Measurements from ENCODE around the gene INO80C. TPM values are rescaled to one million over a fixed set of nuclear protein-coding genes. Genes with fewer than 3 reads are reported as not detected.
A peak's percentile ranks its signal among the peaks of the same experiment; 100 is the strongest.

INO80C gene
- total RNA-seq, 1 experiment from 2014 or later: 51.1 TPM

DNA sequence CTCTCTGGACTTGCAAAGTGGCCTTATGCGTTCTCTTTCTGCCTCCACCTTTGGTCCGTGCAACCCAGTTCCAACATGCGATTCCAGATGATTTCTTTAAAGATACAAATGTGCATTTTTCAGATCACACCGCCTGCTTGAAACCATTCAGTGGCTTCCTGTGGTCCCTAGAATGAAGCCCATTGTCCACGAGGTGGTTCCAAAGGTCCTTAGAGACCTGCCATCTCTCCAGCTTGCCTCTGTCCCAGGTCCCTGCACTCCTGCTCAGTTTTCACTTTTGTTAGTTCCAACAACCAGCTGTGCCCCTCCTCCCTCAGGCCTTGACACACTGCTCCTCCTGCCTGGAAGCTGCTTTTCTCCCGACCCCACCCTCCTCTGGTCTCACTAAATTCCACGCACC is 3.6 kb upstream of the INO80C start:
- Mint-ChIP-seq H3K27me3 (ENCODE audit: low read depth) (peaks cover 2% of the 10 kb centered on the region), H3K36me3 (ENCODE audit: insufficient read depth in 1 of 3, low read depth in 3 of 3) (no peaks in the 10 kb centered on the region; a peak in 2 of 7 replicates), H3K4me1 (peaks cover 24 to 25% of the 10 kb centered on the region in 2 experiments), H3K4me3 (no peak overlapping the region), H3K27ac (no peak overlapping the region), H3K9me3 (no peaks in the 10 kb centered on the region; a peak in 1 of 5 replicates)
- peak overlapping the region; percentile 48 for H4K5ac ChIP-seq (ENCODE audit: insufficient read length, low read depth, low read length)
- no peak overlapping the region for H2BK15ac ChIP-seq (ENCODE audit: low read depth, low read length)
- H2BK120ac ChIP-seq (ENCODE audit: low read depth, low read length, poor library complexity, severe bottlenecking): no peak overlapping the region
- no peak for DNase-seq
- H4K91ac ChIP-seq (ENCODE audit: insufficient read length, low read depth, low read length): no peak overlapping the region
- no peaks in the 10 kb centered on the region for H3K79me1 ChIP-seq (ENCODE audit: insufficient read depth, low read depth, low read length, poor library complexity, severe bottlenecking)
- H3K27me3 ChIP-seq (ENCODE audit: insufficient read depth, low read length): no peaks in the 10 kb centered on the region
- no peak overlapping the region for H3K27ac ChIP-seq (ENCODE audit: insufficient read length, low read depth, low read length)
- peaks cover 4% of the 10 kb centered on the region for H3K23me2 ChIP-seq (ENCODE audit: insufficient read length, low read depth, low read length, poor library complexity, severe bottlenecking)
- H3K9me3 ChIP-seq (ENCODE audit: control insufficient read depth, low read depth, low read length): no peaks in the 10 kb centered on the region
- H3K4me1 ChIP-seq (ENCODE audit: insufficient read depth, low read length): peaks cover 9% of the 10 kb centered on the region; the same call in 1 of the 2 replicates
- H2BK20ac ChIP-seq (ENCODE audit: low read depth, low read length, poor library complexity, severe bottlenecking): no peak overlapping the region
- no peak overlapping the region for H3K4ac ChIP-seq (ENCODE audit: low read depth, low read length)
- H3T11ph ChIP-seq (ENCODE audit: low read length): no peak overlapping the region
- H4K8ac ChIP-seq (replicated peaks; ENCODE audit: insufficient read length, low read depth, low read length): no peak overlapping the region
- no peak overlapping the region for H3K14ac ChIP-seq (ENCODE audit: insufficient read depth, low read length)
- H2AK5ac ChIP-seq (ENCODE audit: insufficient read length, low read length): no peak overlapping the region
- no peak overlapping the region for H2BK12ac ChIP-seq (ENCODE audit: insufficient read length, low read depth, low read length)
- H3K79me2 ChIP-seq (ENCODE audit: insufficient read depth, low read length): peaks cover 3% of the 10 kb centered on the region; the same call in 1 of the 2 replicates
- H3K23ac ChIP-seq (ENCODE audit: insufficient read length, low read depth, low read length): no peak overlapping the region
- H3K56ac ChIP-seq (ENCODE audit: insufficient read length, low read depth, low read length): no peak overlapping the region
- no peak overlapping the region for H3K4me2 ChIP-seq (ENCODE audit: insufficient read depth, insufficient read length, low read length)
- H3K9ac ChIP-seq (ENCODE audit: extremely low read depth, insufficient read length, low read length): no peak overlapping the region
- TF ChIP-seq, protein P1, sequence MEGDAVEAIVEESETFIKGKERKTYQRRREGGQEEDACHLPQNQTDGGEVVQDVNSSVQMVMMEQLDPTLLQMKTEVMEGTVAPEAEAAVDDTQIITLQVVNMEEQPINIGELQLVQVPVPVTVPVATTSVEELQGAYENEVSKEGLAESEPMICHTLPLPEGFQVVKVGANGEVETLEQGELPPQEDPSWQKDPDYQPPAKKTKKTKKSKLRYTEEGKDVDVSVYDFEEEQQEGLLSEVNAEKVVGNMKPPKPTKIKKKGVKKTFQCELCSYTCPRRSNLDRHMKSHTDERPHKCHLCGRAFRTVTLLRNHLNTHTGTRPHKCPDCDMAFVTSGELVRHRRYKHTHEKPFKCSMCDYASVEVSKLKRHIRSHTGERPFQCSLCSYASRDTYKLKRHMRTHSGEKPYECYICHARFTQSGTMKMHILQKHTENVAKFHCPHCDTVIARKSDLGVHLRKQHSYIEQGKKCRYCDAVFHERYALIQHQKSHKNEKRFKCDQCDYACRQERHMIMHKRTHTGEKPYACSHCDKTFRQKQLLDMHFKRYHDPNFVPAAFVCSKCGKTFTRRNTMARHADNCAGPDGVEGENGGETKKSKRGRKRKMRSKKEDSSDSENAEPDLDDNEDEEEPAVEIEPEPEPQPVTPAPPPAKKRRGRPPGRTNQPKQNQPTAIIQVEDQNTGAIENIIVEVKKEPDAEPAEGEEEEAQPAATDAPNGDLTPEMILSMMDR (conservative IDR thresholded peaks at IDR 0.05): no peak
- WGBS (ENCODE audit: extremely low coverage, insufficient read length, low lambda C conversion rate): no CpG with 5 or more reads among the region's 7 CpGs
- no peak overlapping the region for H2BK5ac ChIP-seq (ENCODE audit: insufficient read length, low read length)
- H2AFZ ChIP-seq (ENCODE audit: low read length): no peak overlapping the region
- no peaks in the 10 kb centered on the region for H4K20me1 ChIP-seq (ENCODE audit: control insufficient read depth, insufficient read depth, insufficient read length)
- no peak overlapping the region for H3K18ac ChIP-seq (ENCODE audit: insufficient read length, low read depth, low read length)
